ENCODE measurements around the gene LARP7.
"Not testable (repeated sequence)": the region's sequence is repeated elsewhere in the genome, so short reads cannot be mapped to it uniquely, and the experiment has no call there.

Gene LARP7

GRCh38 chr4:112636688-112637551 is at the start of gene LARP7, which contains the start of gene ZGRF1:
Gene LARP7, plus strand, starts transcription at chr4:112637143. Its CDS starts 7,527 bp downstream, at chr4:112644670.
Gene ZGRF1, minus strand, starts transcription at chr4:112636909. Its CDS starts 3,733 bp downstream, at chr4:112633176.
- peak; percentile 99 for DNase-seq

GRCh38 chr4:112589206-112589605 is 47.7 kb upstream of the LARP7 start:
- peak; percentile 48 for DNase-seq

- no peak for DNase-seq
Observed at GRCh38 chr4:112591593-112591992, 45.4 kb upstream of the LARP7 start.

GRCh38 chr4:112592717-112593116 is 44.2 kb upstream of the LARP7 start:
- no peak for DNase-seq

GRCh38 chr4:112593438-112594133 is 43.4 kb upstream of the LARP7 start:
- no peak for DNase-seq

GRCh38 chr4:112594993-112595392 is 42.0 kb upstream of the LARP7 start:
- no peak for DNase-seq

GRCh38 chr4:112604589-112604988 is 32.4 kb upstream of the LARP7 start:
- DNase-seq: peak; percentile 48

- not testable (repeated sequence) for DNase-seq
Observed at GRCh38 chr4:112612814-112613213, 24.1 kb upstream of the LARP7 start.

- DNase-seq: no peak
Observed at GRCh38 chr4:112616984-112617383, 20.0 kb upstream of the LARP7 start.

GRCh38 chr4:112626228-112626627 is 10.7 kb upstream of the LARP7 start:
- DNase-seq: no peak

GRCh38 chr4:112633477-112634235 is 3.3 kb upstream of the LARP7 start:
- peak; percentile 31 for DNase-seq

GRCh38 chr4:112637552-112637866 is 566 bp downstream of the LARP7 start:
- no peak for DNase-seq

GRCh38 chr4:112642526-112642925 is 5.6 kb downstream of the LARP7 start:
- DNase-seq: no peak

GRCh38 chr4:112644595-112645535 is 7.9 kb downstream of the LARP7 start:
- DNase-seq: not testable (repeated sequence)

GRCh38 chr4:112645541-112646329 is 8.8 kb downstream of the LARP7 start:
- DNase-seq: no peak

GRCh38 chr4:112646632-112647537 is 9.9 kb downstream of the LARP7 start:
- DNase-seq: no peak

GRCh38 chr4:112647785-112648184 is 10.8 kb downstream of the LARP7 start:
- DNase-seq: no peak

GRCh38 chr4:112648263-112649054 is 11.5 kb downstream of the LARP7 start:
- DNase-seq: peak; percentile 3

- DNase-seq: no peak
Observed at GRCh38 chr4:112649055-112649408, 12.1 kb downstream of the LARP7 start.

Measured in fibroblast of skin of right biceps (primary cell).